ENCODE data around the gene KRTAP4-6.
"Not testable (repeated sequence)": the region's sequence is repeated elsewhere in the genome, so short reads cannot be mapped to it uniquely, and the experiment has no call there.

The KRTAP4-6 gene

GRCh38 chr17:41111151-41111885, 29.0 kb downstream of the KRTAP4-6 start:
- H3K4me3 ChIP-seq (ENCODE audit: low read length) = no peak overlapping the region
- no peak for TF ChIP-seq CTCF (conservative IDR thresholded peaks at IDR 0.05; ENCODE audit: low read depth, low read length)
- DNase-seq (ENCODE audit: low read depth) = no peak

DNA sequence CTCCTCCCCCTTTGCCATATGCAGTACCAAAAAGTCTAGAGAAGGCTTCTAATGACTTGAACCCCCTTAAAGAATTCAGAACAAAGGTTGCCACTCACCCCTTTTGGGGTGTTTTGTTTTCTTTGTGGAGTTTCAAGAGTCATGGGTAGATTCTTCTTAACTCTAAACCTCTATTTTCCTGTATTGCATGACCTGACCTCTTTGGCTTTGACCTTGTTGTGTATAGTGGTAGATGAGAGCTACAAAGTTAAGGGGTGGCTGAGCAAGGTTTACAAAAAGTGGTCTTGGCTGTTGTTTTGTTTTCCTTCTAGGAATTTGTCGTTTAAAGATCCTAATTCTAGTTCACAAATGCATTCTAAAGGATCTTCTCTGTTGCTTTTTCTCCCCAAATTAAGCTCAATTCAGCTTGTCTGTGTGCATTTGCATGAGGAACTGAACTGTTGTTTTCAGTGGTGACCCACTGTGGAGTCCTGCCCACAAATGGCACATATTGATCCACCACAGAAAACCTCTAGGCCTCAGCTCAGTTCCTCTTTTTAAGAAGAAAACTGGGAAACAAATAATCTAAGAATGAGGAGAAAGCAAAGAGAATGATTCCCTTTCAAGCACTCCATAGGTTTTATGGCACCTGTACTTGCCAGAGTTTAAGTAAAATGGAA, 31.5 kb downstream of the KRTAP4-6 start:
- not testable (repeated sequence) for DNase-seq (ENCODE audit: low read depth); H3K4me3 ChIP-seq (ENCODE audit: low read length)

- no peak for DNase-seq (ENCODE audit: low read depth)
- TF ChIP-seq CTCF (conservative IDR thresholded peaks at IDR 0.05; ENCODE audit: low read depth, low read length) = no peak
- no peak overlapping the region for H3K4me3 ChIP-seq (ENCODE audit: low read length)
These were observed 32.3 kb downstream of the KRTAP4-6 start for GRCh38 chr17:41107941-41108450.

GRCh38 chr17:41105347-41105746, 35.0 kb downstream of the KRTAP4-6 start, which contains the start of gene KRTAP4-9:
KRTAP4-9 (plus strand) TSS chr17:41105389; CDS start chr17:41105389, 0 bp downstream.
- H3K4me3 ChIP-seq (ENCODE audit: low read length); DNase-seq (ENCODE audit: low read depth): not testable (repeated sequence)

DNA sequence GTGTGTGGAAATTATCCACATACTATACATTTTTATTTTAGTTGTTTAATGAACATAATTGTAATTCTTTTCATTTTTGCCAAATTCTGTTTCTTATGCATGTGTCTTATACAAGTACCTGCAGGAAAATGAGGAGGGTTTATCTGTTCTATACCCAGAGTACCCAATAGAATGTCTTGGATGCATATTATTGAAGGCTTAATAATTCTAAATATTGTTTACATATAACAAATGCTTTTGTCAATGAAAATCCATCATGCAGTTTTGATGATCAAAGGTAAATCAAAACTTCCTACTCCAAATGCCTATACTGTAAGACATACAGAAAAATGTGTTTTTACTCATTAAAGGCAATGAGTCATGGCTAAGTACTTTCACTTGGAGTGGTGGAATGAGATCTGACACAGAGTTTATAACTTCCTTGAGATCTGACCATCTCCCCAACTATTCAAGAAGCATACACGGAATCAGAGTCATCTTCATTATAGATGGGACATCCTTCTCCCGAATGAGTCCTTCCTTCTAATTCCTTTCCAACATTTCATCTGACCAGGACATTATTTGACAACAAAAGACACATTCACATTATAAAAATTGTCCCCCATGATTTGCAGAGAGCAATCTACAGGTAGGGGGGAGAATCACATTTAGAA, 35.8 kb downstream of the KRTAP4-6 start:
- DNase-seq (ENCODE audit: low read depth); H3K4me3 ChIP-seq (ENCODE audit: low read length): not testable (repeated sequence)

DNA sequence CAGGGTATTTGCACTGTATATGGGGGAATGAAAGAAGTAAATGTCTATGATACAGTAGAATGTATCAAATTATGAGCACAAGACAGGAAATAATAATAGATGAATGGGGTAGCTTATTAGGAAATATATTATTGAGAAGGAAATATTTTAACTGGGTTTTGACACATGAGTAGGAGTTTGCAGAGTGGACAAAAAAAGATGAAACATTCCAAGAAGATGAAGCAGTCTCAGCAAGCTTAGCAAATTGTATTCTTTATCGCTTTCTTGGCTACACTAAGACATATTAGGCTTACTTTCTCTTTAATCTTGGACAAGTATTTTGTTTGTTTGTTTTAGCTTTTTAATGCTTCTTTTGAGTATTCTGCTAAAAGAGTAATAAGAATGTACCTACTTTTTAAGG, 36.4 kb downstream of the KRTAP4-6 start:
- TF ChIP-seq CTCF (conservative IDR thresholded peaks at IDR 0.05; ENCODE audit: low read depth, low read length) = no peak
- no peak for DNase-seq (ENCODE audit: low read depth)
- no peak overlapping the region for H3K4me3 ChIP-seq (ENCODE audit: low read length)

DNA sequence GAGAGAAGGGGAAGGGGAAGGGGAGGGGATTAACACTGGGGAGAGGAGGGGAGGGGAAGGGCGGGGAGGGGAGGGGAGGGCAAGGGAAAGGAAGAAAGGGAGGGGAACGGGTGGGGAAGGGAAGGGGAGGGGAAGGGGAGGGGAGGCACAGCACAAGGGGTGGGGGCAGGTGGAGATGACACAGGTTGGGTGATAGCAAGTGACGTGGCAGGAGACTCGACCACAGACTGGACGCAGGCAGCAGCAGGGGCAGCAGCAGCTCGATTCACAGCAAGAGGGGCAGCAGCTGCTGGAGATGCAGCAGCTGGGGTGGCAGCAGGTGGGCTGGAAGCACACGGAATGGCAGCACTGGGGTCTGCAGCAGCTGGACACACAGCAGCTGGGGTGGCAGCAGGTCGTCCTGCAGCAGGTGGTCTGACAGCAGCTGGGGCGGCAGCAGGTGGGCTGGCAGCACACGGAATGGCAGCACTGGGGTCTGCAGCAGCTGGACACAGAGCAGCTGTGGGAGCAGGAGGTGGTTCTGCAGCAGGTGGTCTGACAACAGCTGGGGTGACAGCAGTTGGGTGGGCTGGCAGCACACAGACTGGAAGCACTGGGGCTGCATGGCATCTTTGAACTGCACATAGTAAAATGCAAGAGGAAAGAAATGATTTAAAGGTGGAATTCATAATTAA, 38.6 kb downstream of the KRTAP4-6 start, which contains the start of gene KRTAP4-16:
KRTAP4-16 (minus strand) TSS at position 624 of the 674 bp plus-strand sequence; CDS start at position 624, 0 bp downstream.
- no peak for DNase-seq (ENCODE audit: low read depth)
- TF ChIP-seq CTCF (conservative IDR thresholded peaks at IDR 0.05; ENCODE audit: low read depth, low read length) = no peak
- H3K4me3 ChIP-seq (ENCODE audit: low read length) = no peak within 1 kb of the TSS

- DNase-seq (ENCODE audit: low read depth); H3K4me3 ChIP-seq (ENCODE audit: low read length): not testable (repeated sequence)
These were observed 40.5 kb downstream of the KRTAP4-6 start for GRCh38 chr17:41099682-41100480.
